ENCODE results near the gene SETBP1.

The SETBP1 gene

GRCh38 chr18:44801781-44802180 is 121.1 kb downstream of the SETBP1 start:
- H3K27ac ChIP-seq (ENCODE audit: low read depth, low read length) = no peak overlapping the region
- no peak overlapping the region for H3K9ac ChIP-seq (ENCODE audit: low read depth, low read length)
- H3K9me3 ChIP-seq (ENCODE audit: control insufficient read depth, insufficient read depth, low read length) = no peaks in the 10 kb centered on the region
- H3K4me3 ChIP-seq (ENCODE audit: low read depth, low read length) = no peak overlapping the region
- peaks cover 18% of the 10 kb centered on the region for H3K4me1 ChIP-seq (ENCODE audit: control insufficient read depth, insufficient read depth, low read length)
- no peaks in the 10 kb centered on the region for H3K36me3 ChIP-seq (ENCODE audit: control insufficient read depth, insufficient read depth, low read length)
- H3K27me3 ChIP-seq (ENCODE audit: control insufficient read depth, insufficient read depth, low read length) = no peaks in the 10 kb centered on the region

DNA sequence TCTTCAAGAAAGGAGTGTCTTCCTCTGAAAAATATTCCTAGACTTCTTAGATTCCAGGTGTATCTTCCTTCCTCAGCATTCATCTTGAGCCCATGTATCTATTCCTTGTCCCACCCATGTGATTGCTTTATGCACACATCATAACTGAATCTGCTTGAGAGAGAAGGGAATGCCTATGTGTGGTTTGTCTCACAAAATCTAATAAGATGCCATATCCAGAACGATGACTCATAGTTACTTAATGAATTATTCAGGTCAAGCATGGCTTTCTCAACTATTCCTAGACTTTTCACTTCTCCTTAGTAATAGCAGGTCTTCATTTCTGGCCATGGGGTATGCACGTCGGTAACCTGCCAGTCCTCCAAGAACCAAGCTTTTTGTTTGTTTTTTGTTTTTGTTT is 121.8 kb downstream of the SETBP1 start:
- no peak overlapping the region for H3K4me3 ChIP-seq (ENCODE audit: low read depth, low read length)

DNA sequence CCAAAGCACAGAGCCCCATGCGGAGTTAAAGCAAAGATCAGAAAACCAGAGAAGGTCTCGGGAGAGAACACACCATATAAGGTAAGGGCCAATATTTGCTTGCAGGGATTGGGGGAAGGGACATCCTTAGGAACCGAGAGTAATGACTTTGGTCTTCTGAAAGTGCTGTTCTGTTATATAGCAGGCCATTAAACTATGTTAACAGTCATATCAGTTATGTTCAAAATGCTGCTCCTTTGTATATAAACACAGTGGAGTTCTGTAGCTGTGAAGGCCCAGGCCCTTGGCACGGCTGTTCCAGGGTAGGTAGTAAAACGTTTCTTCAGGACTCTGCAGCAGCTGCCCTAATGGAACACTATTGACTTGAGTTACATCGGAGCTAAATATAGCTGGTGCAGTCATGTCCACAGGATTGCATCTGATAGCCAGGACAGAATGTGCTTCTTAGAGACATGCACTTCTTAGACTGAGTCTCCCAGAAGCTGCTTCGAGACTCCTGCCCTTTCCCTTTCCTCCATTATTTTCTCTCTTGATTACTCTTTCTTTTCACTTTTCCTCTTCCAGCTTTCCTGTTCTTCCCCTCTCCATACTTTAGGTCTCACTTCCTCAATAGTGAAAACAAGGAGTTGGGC is 122.4 kb downstream of the SETBP1 start:
- no peaks in the 10 kb centered on the region for H3K36me3 ChIP-seq (ENCODE audit: control insufficient read depth, insufficient read depth, low read length)
- H3K9ac ChIP-seq (ENCODE audit: low read depth, low read length) = no peak overlapping the region
- no peak overlapping the region for H3K4me3 ChIP-seq (ENCODE audit: low read depth, low read length)
- H3K9me3 ChIP-seq (ENCODE audit: control insufficient read depth, insufficient read depth, low read length) = no peaks in the 10 kb centered on the region
- peaks cover 18% of the 10 kb centered on the region for H3K4me1 ChIP-seq (ENCODE audit: control insufficient read depth, insufficient read depth, low read length)
- H3K27me3 ChIP-seq (ENCODE audit: control insufficient read depth, insufficient read depth, low read length) = no peaks in the 10 kb centered on the region
- peak overlapping the region; percentile 44 for H3K27ac ChIP-seq (ENCODE audit: low read depth, low read length)

More for the DNA sequence above, 121.8 kb downstream of the SETBP1 start:
- peaks cover 18% of the 10 kb centered on the region for H3K4me1 ChIP-seq (ENCODE audit: control insufficient read depth, insufficient read depth, low read length)
- no peaks in the 10 kb centered on the region for H3K36me3 ChIP-seq (ENCODE audit: control insufficient read depth, insufficient read depth, low read length)
- H3K9me3 ChIP-seq (ENCODE audit: control insufficient read depth, insufficient read depth, low read length) = no peaks in the 10 kb centered on the region
- H3K9ac ChIP-seq (ENCODE audit: low read depth, low read length) = no peak overlapping the region
- H3K27me3 ChIP-seq (ENCODE audit: control insufficient read depth, insufficient read depth, low read length) = no peaks in the 10 kb centered on the region
- peak overlapping the region; percentile 44 for H3K27ac ChIP-seq (ENCODE audit: low read depth, low read length)

- Histone ChIP-seq H3K4me1 (ENCODE audit: control insufficient read depth, insufficient read depth, low read length) (peaks cover 18% of the 10 kb centered on the region), H3K27ac (ENCODE audit: low read depth, low read length) (no peak overlapping the region), H3K9ac (ENCODE audit: low read depth, low read length) (no peak overlapping the region), H3K4me3 (ENCODE audit: low read depth, low read length) (no peak overlapping the region), H3K27me3 (ENCODE audit: control insufficient read depth, insufficient read depth, low read length) (no peaks in the 10 kb centered on the region), H3K9me3 (ENCODE audit: control insufficient read depth, insufficient read depth, low read length) (no peaks in the 10 kb centered on the region), H3K36me3 (ENCODE audit: control insufficient read depth, insufficient read depth, low read length) (no peaks in the 10 kb centered on the region)
These were observed 123.3 kb downstream of the SETBP1 start for GRCh38 chr18:44804033-44804432.

GRCh38 chr18:44805176-44805575 is 124.5 kb downstream of the SETBP1 start:
- Histone ChIP-seq H3K9me3 (ENCODE audit: control insufficient read depth, insufficient read depth, low read length) (no peaks in the 10 kb centered on the region), H3K9ac (ENCODE audit: low read depth, low read length) (no peak overlapping the region), H3K27me3 (ENCODE audit: control insufficient read depth, insufficient read depth, low read length) (no peaks in the 10 kb centered on the region), H3K27ac (ENCODE audit: low read depth, low read length) (no peak overlapping the region), H3K4me3 (ENCODE audit: low read depth, low read length) (no peak overlapping the region), H3K36me3 (ENCODE audit: control insufficient read depth, insufficient read depth, low read length) (no peaks in the 10 kb centered on the region), H3K4me1 (ENCODE audit: control insufficient read depth, insufficient read depth, low read length) (peaks cover 12% of the 10 kb centered on the region)

GRCh38 chr18:44805643-44806042 is 125.0 kb downstream of the SETBP1 start:
- Histone ChIP-seq H3K36me3 (ENCODE audit: control insufficient read depth, insufficient read depth, low read length) (no peaks in the 10 kb centered on the region), H3K27me3 (ENCODE audit: control insufficient read depth, insufficient read depth, low read length) (no peaks in the 10 kb centered on the region), H3K4me1 (ENCODE audit: control insufficient read depth, insufficient read depth, low read length) (peaks cover 12% of the 10 kb centered on the region), H3K27ac (ENCODE audit: low read depth, low read length) (no peak overlapping the region), H3K9me3 (ENCODE audit: control insufficient read depth, insufficient read depth, low read length) (no peaks in the 10 kb centered on the region), H3K9ac (ENCODE audit: low read depth, low read length) (no peak overlapping the region), H3K4me3 (ENCODE audit: low read depth, low read length) (no peak overlapping the region)

DNA sequence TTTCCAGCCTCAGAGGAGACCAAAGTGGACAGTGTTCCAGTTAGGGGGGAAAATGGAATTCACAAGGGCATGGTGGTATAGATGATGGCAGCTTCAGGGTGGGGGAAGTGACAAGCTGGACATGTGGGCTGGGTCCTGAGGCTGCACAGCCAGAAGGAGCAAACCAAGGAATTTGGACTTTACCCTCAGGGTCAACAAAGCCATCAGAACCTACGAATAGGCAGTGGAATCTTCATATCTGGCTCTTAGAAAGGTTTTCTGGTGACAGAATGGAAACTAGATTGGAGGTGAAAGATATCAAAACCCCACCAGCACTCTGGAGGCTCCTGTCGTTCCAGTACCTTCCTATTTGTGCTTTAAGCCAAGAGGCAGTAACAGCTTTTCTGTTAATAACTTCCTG is 127.1 kb downstream of the SETBP1 start:
- H3K36me3 ChIP-seq (ENCODE audit: control insufficient read depth, insufficient read depth, low read length) = no peaks in the 10 kb centered on the region
- H3K27ac ChIP-seq (ENCODE audit: low read depth, low read length) = no peak overlapping the region
- H3K27me3 ChIP-seq (ENCODE audit: control insufficient read depth, insufficient read depth, low read length) = no peaks in the 10 kb centered on the region
- no peak overlapping the region for H3K9ac ChIP-seq (ENCODE audit: low read depth, low read length)
- peaks cover 12% of the 10 kb centered on the region for H3K4me1 ChIP-seq (ENCODE audit: control insufficient read depth, insufficient read depth, low read length)
- H3K9me3 ChIP-seq (ENCODE audit: control insufficient read depth, insufficient read depth, low read length) = no peaks in the 10 kb centered on the region
- H3K4me3 ChIP-seq (ENCODE audit: low read depth, low read length) = no peak overlapping the region

DNA sequence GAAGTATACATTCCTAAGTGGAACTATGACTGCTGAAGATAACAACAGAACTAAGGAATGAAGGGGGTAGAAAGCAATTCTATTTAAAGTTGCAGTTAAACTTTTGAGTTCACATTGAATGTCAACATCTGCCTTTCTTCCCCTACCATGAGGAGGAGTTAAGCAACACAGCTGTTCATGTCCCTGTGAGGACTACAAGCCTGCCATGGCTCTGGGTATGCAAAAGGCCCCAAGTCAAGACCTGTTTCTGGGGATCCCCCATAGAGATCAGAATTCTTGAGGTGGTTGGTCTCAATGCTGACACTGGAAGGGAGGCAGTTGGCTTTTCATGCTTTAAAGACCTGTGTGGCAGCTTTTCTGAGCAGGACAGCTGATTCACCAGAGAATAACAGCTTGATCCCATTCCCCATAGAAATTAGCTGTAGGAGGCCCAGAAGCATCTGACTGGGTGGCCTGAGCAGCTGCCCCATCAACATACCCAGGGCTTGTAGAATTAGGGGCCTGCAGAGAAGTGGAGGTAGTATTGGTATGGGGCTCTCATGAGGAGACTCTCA is 131.0 kb downstream of the SETBP1 start:
- peak overlapping the region; percentile 21 for H3K27ac ChIP-seq (ENCODE audit: low read depth, low read length)
- no peak overlapping the region for H3K4me3 ChIP-seq (ENCODE audit: low read depth, low read length)
- H3K27me3 ChIP-seq (ENCODE audit: control insufficient read depth, insufficient read depth, low read length) = no peaks in the 10 kb centered on the region
- peaks cover 16% of the 10 kb centered on the region for H3K4me1 ChIP-seq (ENCODE audit: control insufficient read depth, insufficient read depth, low read length)
- no peaks in the 10 kb centered on the region for H3K36me3 ChIP-seq (ENCODE audit: control insufficient read depth, insufficient read depth, low read length)
- no peaks in the 10 kb centered on the region for H3K9me3 ChIP-seq (ENCODE audit: control insufficient read depth, insufficient read depth, low read length)
- H3K9ac ChIP-seq (ENCODE audit: low read depth, low read length) = no peak overlapping the region

DNA sequence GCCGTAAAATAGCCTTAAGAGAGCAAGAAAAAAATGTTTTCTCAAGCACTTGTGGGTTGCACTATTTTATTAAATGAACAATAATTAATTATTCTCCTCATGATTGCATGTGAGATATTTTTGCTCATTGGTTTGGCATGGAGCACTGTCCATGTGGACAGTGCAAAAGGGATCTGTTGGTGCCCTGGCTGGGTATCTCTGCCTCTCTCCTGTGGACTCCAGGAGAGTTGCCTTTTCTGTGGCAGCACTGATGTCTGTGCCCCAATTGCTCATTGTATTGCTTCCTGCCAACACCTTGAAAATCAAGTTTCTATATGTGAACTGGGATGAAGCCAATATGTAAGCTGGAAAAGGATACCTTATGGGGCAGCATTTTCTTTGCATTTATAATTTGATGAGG is 131.7 kb downstream of the SETBP1 start:
- Histone ChIP-seq H3K36me3 (ENCODE audit: control insufficient read depth, insufficient read depth, low read length) (no peaks in the 10 kb centered on the region), H3K4me1 (ENCODE audit: control insufficient read depth, insufficient read depth, low read length) (peaks cover 17% of the 10 kb centered on the region), H3K4me3 (ENCODE audit: low read depth, low read length) (no peak overlapping the region), H3K9ac (ENCODE audit: low read depth, low read length) (no peak overlapping the region), H3K27me3 (ENCODE audit: control insufficient read depth, insufficient read depth, low read length) (no peaks in the 10 kb centered on the region), H3K27ac (ENCODE audit: low read depth, low read length) (no peak overlapping the region), H3K9me3 (ENCODE audit: control insufficient read depth, insufficient read depth, low read length) (no peaks in the 10 kb centered on the region)

GRCh38 chr18:44813586-44813985 is 132.9 kb downstream of the SETBP1 start:
- no peak overlapping the region for H3K4me3 ChIP-seq (ENCODE audit: low read depth, low read length)

DNA sequence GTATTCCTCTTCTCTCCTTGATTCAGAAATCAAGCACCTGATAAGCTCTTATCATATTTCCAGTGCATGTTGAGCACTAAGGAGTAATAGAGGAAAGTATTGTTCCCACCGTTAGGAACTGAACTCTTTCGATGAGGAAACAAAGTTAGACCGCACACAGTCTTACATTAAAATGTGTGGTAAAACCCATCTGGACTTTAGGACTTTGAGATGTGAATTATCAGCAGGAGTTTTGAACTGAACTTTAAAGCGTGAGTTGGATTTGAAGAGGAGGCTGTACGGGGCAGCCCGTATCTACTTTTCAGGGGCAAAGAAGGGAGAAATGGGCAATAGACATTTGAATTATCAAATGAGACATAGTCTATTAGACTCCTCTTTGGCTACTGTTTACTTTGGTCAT is 134.4 kb downstream of the SETBP1 start:
- Histone ChIP-seq H3K36me3 (ENCODE audit: control insufficient read depth, insufficient read depth, low read length) (no peaks in the 10 kb centered on the region), H3K27me3 (ENCODE audit: control insufficient read depth, insufficient read depth, low read length) (no peaks in the 10 kb centered on the region), H3K9me3 (ENCODE audit: control insufficient read depth, insufficient read depth, low read length) (no peaks in the 10 kb centered on the region), H3K9ac (ENCODE audit: low read depth, low read length) (no peak overlapping the region), H3K4me1 (ENCODE audit: control insufficient read depth, insufficient read depth, low read length) (peaks cover 17% of the 10 kb centered on the region), H3K27ac (ENCODE audit: low read depth, low read length) (no peak overlapping the region), H3K4me3 (ENCODE audit: low read depth, low read length) (no peak overlapping the region)

More at GRCh38 chr18:44813586-44813985, 132.9 kb downstream of the SETBP1 start:
- Histone ChIP-seq H3K27ac (ENCODE audit: low read depth, low read length) (no peak overlapping the region), H3K27me3 (ENCODE audit: control insufficient read depth, insufficient read depth, low read length) (no peaks in the 10 kb centered on the region), H3K36me3 (ENCODE audit: control insufficient read depth, insufficient read depth, low read length) (no peaks in the 10 kb centered on the region), H3K9me3 (ENCODE audit: control insufficient read depth, insufficient read depth, low read length) (no peaks in the 10 kb centered on the region), H3K9ac (ENCODE audit: low read depth, low read length) (no peak overlapping the region), H3K4me1 (ENCODE audit: control insufficient read depth, insufficient read depth, low read length) (peaks cover 17% of the 10 kb centered on the region)

Measured in HUES48 (cell line).